ENCODE results near the gene RNF169. TPM values are rescaled to one million over a fixed set of nuclear protein-coding genes. Genes with fewer than 3 reads are reported as not detected.

The RNF169 gene
- total and polyA plus RNA-seq, 2 of the 8 experiments (the other 6 are each of a cell fraction or from before 2014, with no cell fraction given) = 3.6 to 12.5 TPM

- Histone ChIP-seq H3K79me1 (ENCODE audit: low read depth, low read length) (peaks cover 11% of the 10 kb centered on the region; the same call in 1 of the 2 replicates), H3K56ac (replicated peaks; ENCODE audit: insufficient read length, low read depth, low read length) (no peak overlapping the region), H3K4me2 (ENCODE audit: insufficient read depth in 1 of 2, low read depth in 2 of 2, low read length in 2 of 2) (no peak overlapping the region), H4K5ac (ENCODE audit: insufficient read length, low read depth, low read length) (no peak overlapping the region), H3K14ac (ENCODE audit: insufficient read length) (no peak overlapping the region), H3K27me3 (replicated peaks in 1 of 4; ENCODE audit: control insufficient read depth in 3 of 4, extremely low read depth in 1 of 4, insufficient read depth in 3 of 4, low read length in 3 of 4) (peaks cover 0 to 1% (median 0%) of the 10 kb centered on the region in 4 experiments; a peak in 1 of 7 replicates), H2BK15ac (ENCODE audit: low read length) (no peak overlapping the region), H3K23ac (ENCODE audit: insufficient read length) (no peak overlapping the region), H3K23me2 (ENCODE audit: low read depth, low read length) (no peaks in the 10 kb centered on the region; the same call in 1 of the 2 replicates), H3K4me3 (ENCODE audit: extremely low read depth in 1 of 4, insufficient read depth in 2 of 4, low read depth in 3 of 4, low read length in 4 of 4) (no peak overlapping the region), H3K9ac (replicated peaks in 1 of 4; ENCODE audit: extremely low read depth in 1 of 4, low read depth in 3 of 4, low read length in 3 of 4) (no peak overlapping the region), H3K4ac (replicated peaks; ENCODE audit: insufficient read length, low read depth, low read length) (no peak overlapping the region), H3K79me2 (ENCODE audit: control insufficient read depth in 1 of 2, insufficient read depth in 2 of 2, low read length in 2 of 2) (peaks cover 0 to 61% of the 10 kb centered on the region in 2 experiments; a peak in 3 of 4 replicates), H2BK120ac (replicated peaks; ENCODE audit: low read depth, low read length) (no peak overlapping the region), H2AFZ (ENCODE audit: low read length) (no peak overlapping the region), H4K20me1 (replicated peaks in 1 of 2; ENCODE audit: control insufficient read depth in 1 of 2, insufficient read depth in 2 of 2, low read length in 2 of 2) (peaks cover 3 to 4% of the 10 kb centered on the region in 2 experiments), H3K36me3 (ENCODE audit: control insufficient read depth in 2 of 4, insufficient read depth in 4 of 4, low read length in 3 of 4) (no peaks in the 10 kb centered on the region), H3K9me3 (ENCODE audit: insufficient read depth in 2 of 2, low read depth in 1 of 2, low read length in 1 of 2) (no peaks in the 10 kb centered on the region), H3K4me1 (replicated peaks in 1 of 4; ENCODE audit: control insufficient read depth in 3 of 4, insufficient read depth in 4 of 4, low read length in 3 of 4) (peaks cover 0 to 4% (median 0%) of the 10 kb centered on the region in 4 experiments; a peak in 1 of 7 replicates), H2BK12ac (ENCODE audit: low read depth, low read length) (no peak overlapping the region), H3K18ac (ENCODE audit: extremely low read depth, low read length) (no peak overlapping the region), H3K27ac (ENCODE audit: low read depth, low read length) (no peak overlapping the region), H2AK5ac (ENCODE audit: low read depth, low read length) (no peak overlapping the region), H4K8ac (ENCODE audit: extremely low read depth, insufficient read depth, low read length) (no peak overlapping the region), H4K91ac (replicated peaks; ENCODE audit: insufficient read length, low read length) (no peak overlapping the region), H2BK5ac (ENCODE audit: low read depth, low read length) (no peak overlapping the region), H2BK20ac (ENCODE audit: low read length) (no peak overlapping the region)
- ChIA-PET CTCF (ENCODE audit: partially characterized antibody) (interaction anchor here (1.1 kb wide), 1 partner anchor 81 kb away, joined by 3 read pairs; no protein-coding TSS in a partner anchor), POLR2A (ENCODE audit: partially characterized antibody) (no interaction called here)
- FAIRE-seq = no peak
- no peak for DNase-seq (ENCODE audit: low read depth in 1 of 2, low spot score in 2 of 2)
- 86% methylated on average over 2 of the region's 2 CpGs; no CpG with 5 or more reads in 1 of the 2 experiments for WGBS, 2 experiments (ENCODE audit: extremely low coverage in 1 of 2, insufficient coverage in 1 of 2, insufficient read length in 1 of 2, insufficient replicate concordance in 2 of 2, low coverage in 1 of 2, low lambda C conversion rate in 2 of 2, missing lambda C conversion rate in 1 of 2)
- TF ChIP-seq, protein P1, sequence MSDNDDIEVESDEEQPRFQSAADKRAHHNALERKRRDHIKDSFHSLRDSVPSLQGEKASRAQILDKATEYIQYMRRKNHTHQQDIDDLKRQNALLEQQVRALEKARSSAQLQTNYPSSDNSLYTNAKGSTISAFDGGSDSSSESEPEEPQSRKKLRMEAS (IDR thresholded peaks at IDR 0.05) = no peak
- TF ChIP-seq HDAC2 (IDR thresholded peaks at IDR 0.05; ENCODE audit: borderline replicate concordance in 1 of 2, low read depth in 2 of 2, low read length in 2 of 2) (no peak), ATF2 (IDR thresholded peaks at IDR 0.05; ENCODE audit: low read length) (no peak), SUZ12 (IDR thresholded peaks at IDR 0.05; ENCODE audit: low read length) (no peak), JUND (IDR thresholded peaks at IDR 0.05; ENCODE audit: low read length) (no peak), EGR1 (IDR thresholded peaks at IDR 0.05; ENCODE audit: borderline replicate concordance, low read depth, low read length) (no peak), CHD2 (IDR thresholded peaks at IDR 0.05; ENCODE audit: low read length) (no peak), RBBP5 (IDR thresholded peaks at IDR 0.05; ENCODE audit: borderline replicate concordance, low read depth, low read length) (no peak), SRF (IDR thresholded peaks at IDR 0.05; ENCODE audit: low read depth, low read length) (no peak), RXRA (IDR thresholded peaks at IDR 0.05; ENCODE audit: insufficient read depth, low read depth, low read length) (no peak), TCF12 (IDR thresholded peaks at IDR 0.05; ENCODE audit: low read depth, low read length) (no peak)
Measured at GRCh38 chr11:74783241-74783871, 34.7 kb downstream of the RNF169 start.

All from H1 (cell line).